Mucosa of gallbladder (tissue), 1 donor: Measurements from ENCODE around the gene RNF113B. TPM values are rescaled to one million over a fixed set of nuclear protein-coding genes. Genes with fewer than 3 reads are reported as not detected.

Source experiments
- DNase-seq: peaks from one replicate; pipeline ENCODE4 v3.0.0-alpha.2; 2020; ENCODE audit warnings: low spot score
- total RNA-seq: library from RNA; stranded (reverse); gene quantifications from one replicate; pipeline ENCODE4 v1.2.1, GENCODE V29; 2021
- donor health status: DM: no; HTN: no; CAD: no.

The RNF113B gene
- not detected for total RNA-seq

DNA sequence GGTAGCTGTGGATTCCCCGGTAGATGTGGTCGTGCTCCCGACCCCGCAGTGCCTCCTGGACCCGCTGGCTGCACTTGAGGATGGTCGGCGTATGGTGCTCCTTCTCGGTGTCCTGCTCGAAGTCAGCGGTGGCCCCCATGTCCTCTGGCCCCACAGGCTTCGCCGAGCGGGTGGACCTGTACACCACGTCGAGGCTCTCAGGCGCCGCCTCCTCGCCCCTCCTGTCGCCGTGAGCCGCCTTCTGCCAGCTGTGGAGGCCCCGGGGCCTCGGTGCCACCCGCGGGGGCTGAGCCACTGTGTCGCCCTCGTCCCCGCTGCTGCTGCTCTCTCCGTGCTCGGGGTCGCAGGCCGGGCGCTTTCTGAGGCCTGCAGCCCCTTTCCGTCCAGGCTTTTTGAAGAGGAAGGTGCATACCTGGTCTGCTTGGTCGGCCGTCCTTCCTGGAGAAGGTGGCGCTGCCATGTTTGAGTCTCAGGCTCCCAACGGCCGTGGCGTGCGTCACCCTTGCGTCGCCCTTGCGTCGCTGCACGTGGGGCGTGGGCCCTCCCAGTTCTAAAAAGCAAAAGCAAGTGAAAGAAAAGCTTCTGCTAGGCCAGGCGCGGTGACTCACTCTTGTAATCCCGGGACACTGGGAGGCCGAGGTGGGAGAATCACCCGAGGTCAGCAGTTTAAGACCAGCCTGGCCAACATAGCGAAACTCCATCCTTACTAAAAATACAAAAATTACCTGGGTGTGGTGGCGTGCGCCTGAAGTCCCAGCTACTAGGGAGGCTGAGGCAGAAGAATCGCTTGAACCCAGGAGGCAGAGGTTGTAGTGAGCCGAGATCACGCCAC lies at the start of gene RNF113B:
TSS of gene RNF113B (minus strand) at position 493 of the 832 bp plus-strand sequence. CDS start at position 460, 33 bp downstream.
- DNase-seq, result no peak

DNA sequence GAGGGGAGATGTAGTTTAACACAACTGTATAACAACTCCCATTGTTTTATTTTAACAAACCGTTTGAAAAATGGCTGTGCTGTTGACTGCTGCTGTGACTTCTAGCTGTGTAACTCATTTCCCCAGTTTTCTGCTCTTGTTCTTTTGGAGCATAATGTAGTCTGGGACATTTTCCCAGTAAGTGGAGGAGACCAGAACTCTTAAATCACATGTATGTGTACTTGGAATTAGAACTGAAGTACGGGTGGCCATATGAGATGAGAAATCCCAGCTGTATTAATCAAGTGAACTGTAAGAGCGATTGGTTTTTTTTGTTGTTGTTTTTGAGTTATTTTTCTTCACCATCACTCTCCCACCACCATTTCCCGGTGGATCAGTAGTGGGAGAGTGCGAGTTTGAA lies 49.4 kb upstream of the RNF113B start:
- DNase-seq, result no peak

DNA sequence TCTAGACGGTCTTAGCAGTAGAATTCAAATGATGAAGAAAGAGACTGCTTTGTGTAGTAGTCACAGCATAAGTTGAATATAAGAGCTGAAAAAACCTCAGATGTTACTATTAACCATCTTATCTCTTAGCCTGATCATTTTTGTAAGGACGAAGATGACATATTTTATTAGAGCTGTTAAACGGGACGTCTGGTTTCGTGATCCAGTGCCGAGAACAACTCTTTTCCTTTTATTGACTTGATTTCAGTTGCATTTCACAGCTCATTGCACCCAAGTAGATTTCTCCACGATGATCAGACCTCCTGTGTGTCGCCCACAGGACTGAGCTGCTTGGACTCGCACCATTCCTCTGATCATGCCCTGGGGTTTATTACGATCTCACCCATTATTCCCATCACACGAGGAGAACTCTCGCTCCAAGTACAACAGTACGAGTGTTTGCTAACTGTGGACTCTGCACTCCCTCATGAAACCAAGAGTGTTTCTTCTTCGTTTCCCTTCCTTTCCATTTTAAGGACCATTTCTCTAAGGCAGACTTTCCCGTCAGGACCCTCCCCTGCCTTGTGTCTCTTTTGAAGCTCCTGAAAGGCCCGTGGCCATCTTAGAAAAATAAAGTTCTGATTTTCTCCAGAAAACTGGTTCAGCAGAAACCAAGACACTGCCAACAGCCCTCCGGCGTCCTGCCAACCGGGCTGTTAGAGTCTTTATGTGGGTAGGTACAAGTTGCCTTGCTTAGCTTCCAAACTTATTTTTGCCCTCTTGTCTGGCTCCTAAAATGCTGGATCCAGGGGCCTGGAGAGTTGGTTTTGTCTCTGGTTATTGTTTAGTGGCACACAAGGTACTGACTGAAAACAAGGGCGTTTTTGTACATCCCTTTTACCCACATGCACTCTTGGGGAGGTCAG lies 48.2 kb upstream of the RNF113B start:
- no peak for DNase-seq

DNA sequence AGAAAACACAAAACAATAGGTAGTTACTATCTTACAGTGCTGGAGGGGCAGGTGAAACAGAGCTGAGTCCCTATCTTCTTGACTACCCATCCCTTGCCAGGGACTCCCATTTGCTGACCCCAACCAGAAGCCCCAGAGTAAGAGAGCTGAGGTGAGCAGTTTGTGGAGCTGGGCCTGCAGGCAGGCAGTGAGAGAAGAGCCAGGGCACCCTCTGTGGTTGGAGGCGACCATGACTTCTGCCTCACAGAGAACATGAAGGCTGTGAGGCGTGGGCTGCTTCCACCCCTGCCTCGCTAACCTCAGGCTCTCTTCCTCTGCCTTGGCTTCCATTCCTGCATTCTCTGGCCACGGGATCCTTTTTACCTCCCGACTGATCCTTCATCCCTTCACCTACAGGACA lies 47.5 kb upstream of the RNF113B start:
- DNase-seq, result no peak

DNA sequence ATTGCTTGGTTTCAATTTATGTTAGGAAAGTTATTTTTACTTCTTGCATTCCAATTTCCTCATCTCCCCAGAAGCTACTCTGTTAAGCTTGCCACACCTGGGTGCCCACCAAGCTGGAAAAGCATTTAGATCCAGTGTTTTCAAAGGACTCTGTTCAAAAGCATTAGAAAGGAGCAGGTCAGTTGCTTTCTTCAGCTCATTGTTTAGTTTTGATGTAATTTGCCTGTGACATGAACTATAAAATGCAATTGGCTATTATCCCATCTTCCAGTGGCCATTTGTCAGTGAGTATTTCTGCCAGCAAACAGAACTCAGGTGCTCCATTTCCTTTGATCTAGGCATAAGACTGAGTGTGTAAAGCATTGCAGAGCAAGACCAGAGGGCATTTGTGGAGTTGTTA lies 46.7 kb upstream of the RNF113B start:
- no peak for DNase-seq

DNA sequence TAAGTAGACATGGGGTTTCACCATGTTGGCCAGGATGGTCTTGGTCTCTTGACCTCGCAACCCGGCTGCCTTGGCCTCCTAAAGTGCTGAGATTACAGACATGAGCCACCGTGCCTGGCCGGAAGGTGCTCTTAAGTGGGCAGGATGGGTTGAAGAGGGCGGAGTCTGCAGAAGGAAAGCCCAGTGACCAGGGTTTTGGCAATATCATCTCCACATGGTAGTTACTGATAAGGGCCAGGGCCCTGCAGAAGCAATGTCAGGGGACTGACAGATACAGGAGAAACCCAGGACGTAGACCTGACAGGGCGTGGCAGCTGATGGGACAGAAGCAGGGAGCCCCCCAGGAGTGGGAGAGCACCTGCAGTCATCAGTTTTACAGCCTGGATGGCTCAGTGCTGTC lies 45.7 kb upstream of the RNF113B start:
- DNase-seq, result no peak

DNA sequence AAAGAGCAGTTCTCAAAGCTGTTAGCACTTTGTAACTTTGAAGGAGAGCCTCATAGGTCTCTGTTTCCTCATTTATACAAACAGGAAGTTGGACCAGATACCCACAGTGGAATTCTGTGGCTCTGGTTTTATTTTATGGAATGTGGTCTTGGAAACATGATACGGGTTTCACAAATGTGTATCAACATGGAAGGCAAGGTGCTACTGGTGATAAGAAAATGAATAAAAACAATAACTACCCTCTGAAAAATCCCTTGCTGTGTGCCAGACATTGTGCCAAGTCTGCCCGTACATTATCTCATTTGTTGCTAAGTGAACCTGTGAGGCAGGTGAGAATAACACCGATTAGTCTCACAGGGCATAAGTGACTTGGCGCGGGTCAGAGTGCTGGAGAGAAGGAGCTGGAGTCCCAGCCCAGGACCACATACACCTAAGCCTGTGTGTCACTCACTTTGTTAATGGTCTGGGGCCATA lies 45.0 kb upstream of the RNF113B start:
- no peak for DNase-seq

DNA sequence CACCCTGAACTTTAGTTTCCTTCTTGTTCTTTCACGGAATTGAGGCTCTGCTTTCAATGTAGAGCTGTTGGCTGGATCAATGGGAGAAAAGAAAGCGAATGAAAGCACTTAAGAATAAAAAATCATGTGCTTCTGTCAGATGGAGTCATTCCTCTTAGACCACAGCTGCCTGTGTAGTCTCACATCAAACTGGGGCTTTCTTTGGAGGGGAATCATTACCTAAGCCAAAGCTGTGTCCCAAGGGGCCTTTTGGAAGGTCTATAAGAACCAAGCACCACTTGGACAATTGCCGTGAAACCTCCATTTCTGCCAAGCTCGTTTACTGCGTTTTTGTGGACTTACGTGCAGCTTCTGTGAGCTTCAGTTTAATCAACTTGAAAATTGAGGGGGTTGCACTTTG lies 44.2 kb upstream of the RNF113B start:
- no peak for DNase-seq

DNA sequence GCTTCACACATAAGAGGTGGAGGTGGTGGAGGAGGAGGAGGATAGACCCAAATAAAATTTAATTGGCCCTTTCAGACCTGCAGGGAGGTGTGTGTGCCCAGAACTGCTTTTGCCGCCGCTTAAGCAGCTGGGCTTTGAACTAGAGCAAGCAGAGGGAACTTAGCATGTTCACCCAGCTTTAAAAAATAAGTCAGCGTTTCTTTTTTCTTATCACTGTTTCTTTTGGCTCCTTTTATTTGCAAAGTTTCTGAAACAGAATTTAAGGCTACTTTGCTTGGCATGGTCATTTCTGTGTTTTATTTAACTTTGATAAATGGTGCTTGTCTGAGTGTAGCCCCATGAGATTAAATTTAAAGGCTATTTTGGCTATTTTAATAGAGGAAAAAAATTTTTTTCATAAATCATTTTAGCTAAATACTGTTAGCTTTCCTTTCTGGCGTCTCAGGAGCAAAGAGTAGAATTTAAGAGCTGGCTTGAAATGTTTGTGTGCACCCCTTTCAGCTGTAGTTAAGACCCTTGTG lies 43.3 kb upstream of the RNF113B start:
- DNase-seq, result no peak

DNA sequence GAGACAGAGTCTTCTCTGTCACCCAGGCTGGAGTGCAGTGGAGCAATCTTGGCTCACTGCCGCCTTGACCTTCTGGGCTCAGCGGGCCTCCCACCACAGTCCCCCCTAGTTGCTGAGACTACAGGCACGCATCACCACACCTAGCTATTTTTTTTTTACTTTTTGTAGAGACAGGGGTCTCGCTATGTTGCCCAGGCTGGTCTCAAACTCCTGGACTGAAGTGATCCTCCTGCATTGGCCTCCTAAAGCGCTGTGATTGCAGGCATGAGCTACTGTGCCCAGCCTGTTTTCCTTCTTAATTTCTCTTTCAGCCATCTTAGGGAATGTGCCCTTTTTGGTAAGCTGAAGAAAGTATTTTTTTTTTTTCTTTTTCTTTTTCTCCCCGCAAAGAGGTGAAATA lies 42.6 kb upstream of the RNF113B start:
- no peak for DNase-seq

DNA sequence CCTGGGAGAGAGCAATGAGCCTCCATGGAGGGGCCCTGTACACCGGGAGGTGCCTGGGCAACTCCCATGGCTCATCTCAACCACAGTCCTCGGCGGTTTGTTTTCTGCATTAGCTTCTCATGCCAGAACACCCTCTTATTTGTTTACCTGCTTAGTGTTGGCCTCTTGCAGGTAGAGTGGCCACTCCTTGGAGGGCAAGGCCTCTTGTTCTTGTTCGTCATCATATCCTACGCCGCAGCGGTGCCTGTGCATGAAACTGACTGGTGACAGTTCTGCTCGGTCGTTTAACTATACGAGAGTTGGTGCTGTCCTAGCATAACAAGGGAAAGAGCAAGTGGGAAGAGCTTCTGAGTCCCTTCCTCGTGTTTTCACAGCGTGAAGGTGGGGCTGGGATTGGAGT lies 40.5 kb upstream of the RNF113B start:
- DNase-seq, result no peak

DNA sequence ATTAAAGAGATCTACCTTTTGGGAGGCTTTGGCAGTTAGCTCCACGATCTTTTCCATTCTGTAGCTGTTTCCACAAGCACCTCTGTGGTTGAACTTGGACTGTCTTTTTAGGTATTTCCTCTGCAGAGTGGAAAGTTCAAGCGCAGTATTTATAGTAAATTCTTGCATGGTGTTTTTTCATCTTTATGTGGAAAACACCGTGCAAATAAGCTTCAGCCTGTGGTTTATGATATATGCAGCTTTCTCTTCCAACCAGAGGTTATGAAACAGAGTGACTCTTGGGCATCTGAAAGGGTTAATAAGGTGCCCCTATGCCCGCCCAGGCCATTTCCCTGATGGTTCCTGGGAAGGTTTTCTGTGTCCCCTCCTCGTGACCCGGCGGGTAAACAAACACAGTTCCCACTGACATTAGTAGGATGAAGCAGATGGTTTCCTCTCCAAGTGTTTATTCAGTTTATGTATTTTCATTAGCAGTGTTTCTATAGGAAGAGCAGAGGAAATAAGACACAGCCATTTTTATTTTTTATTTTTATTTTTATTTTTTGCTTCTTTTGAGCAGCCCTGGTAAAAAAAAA lies 39.7 kb upstream of the RNF113B start:
- DNase-seq, result no peak

DNA sequence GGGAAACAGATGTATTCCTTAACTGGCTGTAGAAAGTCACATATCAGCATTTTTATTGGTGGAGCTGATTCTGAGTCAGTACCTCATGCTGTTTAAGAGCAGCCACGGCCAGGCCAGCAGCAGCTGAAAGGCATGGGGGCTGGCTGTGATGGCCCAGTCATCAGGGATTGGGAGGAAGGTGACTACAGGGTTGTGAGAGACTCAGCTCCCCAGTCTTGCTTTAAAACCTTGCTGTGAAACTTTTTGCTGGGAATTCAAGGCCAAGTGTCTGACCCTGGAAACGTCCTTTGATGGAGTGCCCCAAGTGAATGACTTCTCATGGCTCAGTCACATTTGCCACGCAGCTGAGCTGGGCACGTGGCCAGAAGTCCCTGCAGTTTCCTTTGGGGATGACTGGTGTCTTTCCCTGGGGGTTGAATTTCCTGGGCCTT lies 39.1 kb upstream of the RNF113B start:
- DNase-seq, result no peak

DNA sequence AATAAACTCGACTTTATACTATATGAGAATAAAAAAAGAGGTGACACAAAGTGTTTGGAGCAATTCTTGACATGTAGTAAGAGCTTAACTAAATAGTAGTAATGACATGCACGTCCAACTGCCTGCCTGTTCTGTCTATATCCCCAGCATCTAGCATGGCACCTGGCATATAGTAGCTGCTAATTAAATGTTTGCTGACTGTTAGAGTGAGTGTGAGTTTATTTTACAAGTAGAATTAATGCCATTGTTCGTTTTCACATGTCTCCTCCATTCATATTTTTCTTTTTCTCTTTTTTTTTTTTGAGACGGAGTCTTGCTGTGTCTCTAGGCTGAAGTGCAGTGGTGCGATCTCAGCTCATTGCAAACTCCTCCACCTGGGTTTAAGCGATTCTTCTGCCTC lies 38.4 kb upstream of the RNF113B start:
- DNase-seq, result no peak

DNA sequence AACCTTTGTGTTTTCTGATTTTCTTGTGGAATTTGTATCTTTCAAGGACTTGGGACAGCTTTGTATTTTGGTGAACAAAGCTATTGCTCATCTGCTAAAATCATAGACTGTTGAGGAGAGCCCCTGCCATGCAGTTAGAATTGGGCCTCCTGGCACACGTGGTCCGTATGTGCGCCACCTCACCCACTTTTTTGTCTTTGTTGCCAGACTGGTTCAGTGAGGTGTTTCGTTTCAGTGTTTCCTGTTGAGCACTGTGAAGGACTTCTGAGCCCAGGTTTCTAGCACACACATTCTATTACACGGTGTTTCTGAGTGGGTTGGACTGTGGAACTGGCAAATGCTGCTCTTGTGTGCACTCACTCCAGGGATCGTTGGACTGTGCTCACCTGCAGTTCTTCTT lies 37.6 kb upstream of the RNF113B start:
- DNase-seq, result peak; percentile 50

DNA sequence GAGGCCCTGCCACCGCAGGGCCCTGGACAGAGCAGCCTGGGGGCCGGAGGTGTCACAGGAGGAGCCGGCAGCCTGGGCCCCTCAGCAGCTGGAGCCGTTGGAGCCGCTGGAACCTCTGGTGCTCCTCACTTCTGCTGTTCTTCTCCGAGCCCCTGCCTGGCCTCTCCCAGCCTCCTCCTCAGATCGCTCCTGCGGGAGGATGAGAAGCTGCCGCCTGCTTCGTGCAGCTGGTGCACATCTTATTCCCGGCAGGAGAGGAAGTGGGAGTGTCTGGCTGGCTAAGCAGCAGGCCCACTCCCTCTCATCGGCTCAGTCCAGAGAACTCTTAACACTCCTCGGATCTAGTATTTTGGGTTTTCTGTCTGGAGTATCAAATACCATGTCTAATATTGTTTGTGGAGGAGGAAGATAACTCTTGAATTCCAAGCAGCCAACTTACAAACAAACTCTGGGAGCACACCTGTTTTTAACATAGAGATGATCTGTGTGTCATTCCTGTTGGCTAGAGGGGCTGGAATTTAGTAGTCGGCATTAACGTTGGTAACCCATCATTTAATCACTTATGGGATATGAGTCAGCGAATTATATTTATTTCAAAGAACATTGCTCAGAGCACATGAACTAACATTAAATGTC lies 37.1 kb upstream of the RNF113B start:
- DNase-seq, result no peak

DNA sequence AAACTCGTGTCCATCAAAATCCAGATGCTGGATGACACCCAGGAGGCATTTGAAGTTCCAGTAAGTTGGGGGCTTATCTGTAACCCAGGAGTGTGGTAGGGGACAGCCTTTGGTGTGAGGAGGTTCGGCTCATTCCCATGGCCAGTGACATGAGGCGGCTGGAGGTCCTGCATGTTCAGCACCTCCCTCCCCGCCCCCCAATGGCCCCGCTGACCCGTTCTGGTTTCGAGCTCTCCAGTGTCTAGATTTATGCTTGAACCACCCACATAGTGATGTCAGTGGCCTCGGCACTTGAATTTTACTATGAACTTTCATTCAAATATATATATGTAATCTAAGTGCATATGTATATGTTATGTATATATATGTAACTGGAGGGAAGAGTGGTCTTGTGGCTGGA lies 36.3 kb upstream of the RNF113B start:
- no peak for DNase-seq

DNA sequence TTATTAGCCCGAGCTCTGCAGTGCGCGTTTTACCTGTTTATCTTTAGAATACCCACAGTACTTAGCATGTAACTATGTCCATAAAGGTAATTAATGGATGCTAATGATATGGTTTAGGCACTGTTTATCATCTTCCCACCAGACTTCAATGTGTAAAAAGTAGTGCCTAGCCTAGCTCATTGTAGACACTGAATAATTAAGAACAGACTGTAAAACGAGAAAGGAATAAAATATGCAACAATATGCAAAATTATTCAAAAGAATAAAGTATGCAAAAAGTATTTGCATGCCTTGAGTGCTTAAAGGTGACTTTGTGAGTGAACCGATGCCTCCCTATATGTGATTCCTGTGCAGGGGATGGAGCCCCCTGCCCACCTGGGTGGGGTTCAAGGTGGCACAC lies 35.7 kb upstream of the RNF113B start:
- no peak for DNase-seq

DNA sequence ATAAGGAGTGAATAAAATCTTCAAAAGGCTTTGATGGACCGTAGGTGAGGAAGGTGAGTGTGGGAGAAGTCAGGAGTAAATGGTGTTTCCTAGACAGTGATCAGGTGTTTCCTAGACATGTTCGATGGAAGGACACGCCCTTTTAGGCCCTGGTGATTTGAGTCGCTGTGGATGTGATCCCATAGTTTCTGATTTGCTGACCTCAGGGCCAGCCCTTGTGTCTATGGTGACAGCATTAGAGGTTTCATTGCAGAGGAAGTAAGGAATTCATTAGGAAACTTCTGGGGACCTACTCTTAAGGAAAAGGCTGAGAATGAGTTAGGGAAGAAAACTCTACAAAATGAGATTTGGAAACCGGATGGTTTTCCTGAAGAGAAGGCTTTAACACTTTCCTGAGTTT lies 31.5 kb upstream of the RNF113B start:
- DNase-seq, result no peak

DNA sequence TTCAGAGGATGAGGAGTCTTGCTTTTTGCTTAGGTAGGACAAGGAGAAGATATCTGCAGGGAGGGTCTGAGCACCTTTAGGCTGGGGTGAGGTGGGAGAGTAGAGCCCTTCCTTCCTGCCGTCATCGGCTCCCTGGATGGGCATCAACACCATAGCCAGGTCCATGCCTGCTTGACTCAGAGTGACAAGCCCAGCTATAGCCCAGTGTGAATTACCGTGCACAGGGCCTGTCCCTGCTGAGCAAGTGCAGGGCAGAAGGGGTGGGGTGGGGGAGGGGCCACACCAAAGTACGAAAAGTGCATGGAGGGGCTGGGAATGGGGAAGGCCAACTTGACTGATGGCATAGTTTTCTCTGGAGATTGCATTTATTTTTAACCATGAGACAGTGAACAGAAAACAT lies 30.3 kb upstream of the RNF113B start:
- DNase-seq, result no peak

DNA sequence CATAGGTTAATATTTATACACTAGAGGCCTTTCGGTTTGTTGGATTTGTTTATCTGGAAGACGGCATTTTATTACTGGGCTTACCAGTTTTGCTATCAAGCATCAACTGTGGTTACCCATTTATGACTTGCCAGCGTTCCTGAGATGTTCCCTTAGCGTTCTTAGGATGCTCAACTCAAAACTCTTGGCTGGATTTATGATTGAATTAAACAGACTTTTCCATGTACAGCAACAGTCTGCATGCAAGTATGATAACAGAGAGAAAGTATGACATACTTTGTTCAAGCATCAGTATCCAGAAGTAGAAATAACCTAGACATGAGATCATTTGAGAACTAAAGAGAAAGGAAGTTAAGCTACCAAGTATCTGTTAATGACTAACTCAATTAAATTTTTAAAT lies 29.9 kb upstream of the RNF113B start:
- no peak for DNase-seq

DNA sequence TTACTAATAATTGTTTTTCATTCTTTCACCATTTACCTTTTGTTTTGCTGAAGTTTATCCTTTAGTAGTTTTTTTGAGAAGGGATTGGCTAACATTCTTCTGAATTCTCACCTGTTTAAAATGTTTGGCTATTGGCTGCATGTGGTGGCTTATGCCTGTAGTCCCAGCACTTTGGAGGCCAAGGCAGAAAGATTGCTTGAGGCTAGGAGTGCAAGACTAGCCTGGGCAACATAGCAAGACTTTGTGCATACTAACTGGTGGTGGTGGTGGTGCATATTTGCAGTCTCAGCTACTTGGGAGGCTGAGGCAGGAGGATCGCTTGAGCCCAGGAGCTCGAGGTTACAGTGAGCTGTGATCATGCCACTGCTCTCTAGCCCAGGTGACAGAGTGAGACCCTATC lies 27.5 kb upstream of the RNF113B start:
- DNase-seq, result no peak
